Gastroesophageal sphincter (tissue), 4 donors: ENCODE results near the gene LRRFIP2. TPM values are rescaled to one million over a fixed set of nuclear protein-coding genes. Genes with fewer than 3 reads are reported as not detected.

Source experiments
- ATAC-seq: fragments of 150-250 bp; one replicate; pipeline ENCODE4 v1.9.1; 2016; ENCODE audit warnings: mild to moderate bottlenecking, moderate library complexity
- H3K27ac ChIP-seq, 4 donors: fragments of 200-600 bp; sonication (generic) in 3 of 4; 1 replicate in 3 of 4; 2 replicates in 1 of 4; pipeline ENCODE4 v1.5.1; 2016 to 2019
- H3K27me3 ChIP-seq: fragments of 200-600 bp; sonication (generic); one replicate; pipeline ENCODE4 v1.5.1; 2019
- H3K36me3 ChIP-seq, 2 donors: fragments of 200-600 bp; sonication (generic); one replicate each; pipeline ENCODE4 v1.5.1; 2019; ENCODE audit warnings: control low read depth in 1 of 2
- H3K4me1 ChIP-seq, 3 donors: fragments of 200-600 bp; sonication (generic); 1 replicate in 2 of 3; 2 replicates in 1 of 3; pipeline ENCODE4 v1.5.1; 2016 to 2019; ENCODE audit warnings: control low read depth in 2 of 3
- H3K4me3 ChIP-seq, 2 donors: fragments of 200-600 bp; sonication (generic); one replicate each; pipeline ENCODE4 v1.5.1; 2019; ENCODE audit warnings: mild to moderate bottlenecking in 1 of 2, moderate library complexity in 1 of 2
- H3K9me3 ChIP-seq, 3 donors: fragments of 200-600 bp; sonication (generic); one replicate each; pipeline ENCODE4 v1.5.1; 2017 to 2019; ENCODE audit warnings: control low read depth in 2 of 3
- CTCF ChIP-seq, 4 experiments: fragments of 200-600 bp in 2 of 4; fragments of 450-650 bp in 2 of 4; sonication (generic) in 1 of 4; IDR thresholded peaks; one replicate each; pipeline ENCODE4 v1.5.1; 2017 to 2019; ENCODE audit warnings: antibody characterized with exemption in 4 of 4, mild to moderate bottlenecking in 2 of 4, moderate library complexity in 2 of 4
- EP300 ChIP-seq: sonication (generic); formaldehyde crosslinking; IDR thresholded peaks from one replicate; pipeline ENCODE4 v1.6.1; 2017; ENCODE audit warnings: antibody characterized with exemption, mild to moderate bottlenecking
- POLR2A ChIP-seq, 2 donors: fragments of 450-650 bp; IDR thresholded peaks; one replicate each; pipeline ENCODE4 v1.6.1; 2017; ENCODE audit warnings: antibody characterized with exemption in 2 of 2, mild to moderate bottlenecking in 2 of 2, moderate library complexity in 1 of 2
- POLR2AphosphoS5 ChIP-seq: sonication (generic); formaldehyde crosslinking; IDR thresholded peaks from one replicate; pipeline ENCODE4 v1.6.1; 2017; ENCODE audit warnings: antibody characterized with exemption
- WGBS, 2 donors: methylation state at CpG; one replicate each; pipeline ENCODE4 v1.1.5; 2018; ENCODE audit warnings: low coverage in 1 of 2; 5-methylcytosine and 5-hydroxymethylcytosine counted together
- total RNA-seq, 4 donors: library from RNA; depleted of rRNA; stranded (reverse); fragments of >200 nt; gene quantifications; one replicate each; pipeline ENCODE4 v1.1.0, GENCODE V29; 2016

Gene LRRFIP2
- total RNA-seq, 4 donors from 2014 or later = 79.4 to 123 (median 88.4) TPM

- Histone ChIP-seq H3K4me1 (no peaks in the 10 kb centered on the region), H3K27ac (no peak overlapping the region), H3K27me3 (no peaks in the 10 kb centered on the region), H3K4me3 (no peak overlapping the region), H3K9me3 (no peaks in the 10 kb centered on the region), H3K36me3 (no peaks in the 10 kb centered on the region)
- WGBS, 2 donors = 83 to 100% methylated on average over 1 of the region's 1 CpG
- ATAC-seq = no peak
- no peak for TF ChIP-seq POLR2A (IDR thresholded peaks at IDR 0.05)
- TF ChIP-seq EP300 = no peak
- no peak for TF ChIP-seq POLR2AphosphoS5
- TF ChIP-seq CTCF (IDR thresholded peaks at IDR 0.05) = no peak
Observed at GRCh38 chr3:37190667-37191066, 16.3 kb upstream of the LRRFIP2 start.

GRCh38 chr3:37189109-37189508 lies 14.7 kb upstream of the LRRFIP2 start:
- H3K36me3 ChIP-seq = no peaks in the 10 kb centered on the region
- H3K9me3 ChIP-seq = no peaks in the 10 kb centered on the region
- 81 to 84% methylated on average over 4 of the region's 4 CpGs for WGBS, 2 donors
- H3K27ac ChIP-seq = no peak overlapping the region
- H3K4me3 ChIP-seq = no peak overlapping the region
- ATAC-seq = no peak
- no peaks in the 10 kb centered on the region for H3K27me3 ChIP-seq
- peaks cover 9 to 13% (median 10%) of the 10 kb centered on the region in 3 donors for H3K4me1 ChIP-seq
- TF ChIP-seq POLR2A (IDR thresholded peaks at IDR 0.05) (no peak), CTCF (IDR thresholded peaks at IDR 0.05) (no peak), POLR2AphosphoS5 (no peak), EP300 (no peak)

- H3K4me1 ChIP-seq = peaks cover 18 to 43% (median 19%) of the 10 kb centered on the region in 3 donors
- H3K9me3 ChIP-seq = no peaks in the 10 kb centered on the region
- H3K36me3 ChIP-seq = no peaks in the 10 kb centered on the region
- no peaks in the 10 kb centered on the region for H3K27me3 ChIP-seq
- WGBS, 2 donors = 18 to 20% methylated on average over 4 to 5 of the region's 5 CpGs
- peak overlapping the region in 1 of 2 donors; percentile 6 for H3K4me3 ChIP-seq
- TF ChIP-seq CTCF (IDR thresholded peaks at IDR 0.05) (no peak), POLR2A (IDR thresholded peaks at IDR 0.05) (no peak), EP300 (no peak), POLR2AphosphoS5 (no peak)
- peak; percentile 43 for ATAC-seq
- H3K27ac ChIP-seq = peak overlapping the region; percentile 78 to 91 (median 80)
Observed at GRCh38 chr3:37183976-37184375, 9.6 kb upstream of the LRRFIP2 start.

GRCh38 chr3:37183375-37183831 lies 9.0 kb upstream of the LRRFIP2 start:
- H3K36me3 ChIP-seq = no peaks in the 10 kb centered on the region
- H3K27me3 ChIP-seq = no peaks in the 10 kb centered on the region
- TF ChIP-seq EP300 (no peak), POLR2A (IDR thresholded peaks at IDR 0.05) (no peak), POLR2AphosphoS5 (peak; percentile 60)
- ATAC-seq = peak; percentile 63
- peak overlapping the region; percentile 78 to 91 (median 80) for H3K27ac ChIP-seq
- WGBS, 2 donors = 52 to 56% methylated on average over 3 of the region's 3 CpGs
- peaks cover 18 to 49% (median 22%) of the 10 kb centered on the region in 3 donors for H3K4me1 ChIP-seq
- H3K9me3 ChIP-seq = no peaks in the 10 kb centered on the region
- peak overlapping the region in 1 of 2 donors; percentile 6 for H3K4me3 ChIP-seq

- Histone ChIP-seq H3K9me3 (no peaks in the 10 kb centered on the region), H3K27me3 (no peaks in the 10 kb centered on the region), H3K36me3 (no peaks in the 10 kb centered on the region), H3K27ac (peak overlapping the region; percentile 78 to 91 (median 80)), H3K4me3 (no peak overlapping the region), H3K4me1 (peaks cover 21 to 55% (median 28%) of the 10 kb centered on the region in 3 donors)
- no peak for ATAC-seq
- TF ChIP-seq EP300 = no peak
- TF ChIP-seq POLR2A (IDR thresholded peaks at IDR 0.05) = no peak
- TF ChIP-seq CTCF (IDR thresholded peaks at IDR 0.05) = no peak
- no peak for TF ChIP-seq POLR2AphosphoS5
Observed at GRCh38 chr3:37182816-37183215, 8.4 kb upstream of the LRRFIP2 start.
